Smooth muscle cell (in vitro differentiated cells): ENCODE results near the gene SCARB1. TPM values are rescaled to one million over a fixed set of nuclear protein-coding genes. Genes with fewer than 3 reads are reported as not detected.

Source experiments
- DNase-seq: peaks from one replicate; lab custom pipeline; 2025; ENCODE audit not compliant: unreplicated experiment; lab: John Stamatoyannopoulos, UW
- H2AFZ ChIP-seq: fragments of 200-600 bp; sonication (generic); 2 replicates; pipeline ENCODE4 v1.6.0; 2016; ENCODE audit warnings: antibody characterized with exemption, low read depth, mild to moderate bottlenecking
- H3F3A ChIP-seq: fragments of 200-600 bp; sonication (generic); 2 replicates; pipeline ENCODE4 v1.6.0; 2017; ENCODE audit warnings: antibody characterized with exemption, low read depth
- H3K27ac ChIP-seq: fragments of 200-600 bp; sonication (generic); 2 replicates; pipeline ENCODE4 v1.5.1; 2016; ENCODE audit warnings: low read depth, mild to moderate bottlenecking
- H3K27me3 ChIP-seq: fragments of 200-600 bp; sonication (generic); 2 replicates; pipeline ENCODE4 v1.6.1; 2016; ENCODE audit warnings: low read depth, mild to moderate bottlenecking
- H3K36me3 ChIP-seq: fragments of 200-600 bp; sonication (generic); 2 replicates; pipeline ENCODE4 v1.5.1; 2016; ENCODE audit warnings: low read depth
- H3K4me1 ChIP-seq: fragments of 200-600 bp; sonication (generic); 2 replicates; pipeline ENCODE4 v1.5.1; 2016; ENCODE audit warnings: low read depth
- H3K4me2 ChIP-seq: fragments of 200-600 bp; sonication (generic); 2 replicates; pipeline ENCODE4 v1.6.0; 2016; ENCODE audit warnings: mild to moderate bottlenecking
- H3K4me3 ChIP-seq: fragments of 200-600 bp; sonication (generic); 2 replicates; pipeline ENCODE4 v1.5.1; 2016; ENCODE audit warnings: mild to moderate bottlenecking
- H3K79me2 ChIP-seq: fragments of 200-600 bp; sonication (generic); 2 replicates; pipeline ENCODE4 v1.6.0; 2016; ENCODE audit warnings: low read depth, mild to moderate bottlenecking
- H3K9ac ChIP-seq: fragments of 200-600 bp; sonication (generic); 2 replicates; pipeline ENCODE4 v1.6.0; 2016; ENCODE audit warnings: low read depth
- H3K9me3 ChIP-seq: fragments of 200-600 bp; sonication (generic); replicated peaks from 2 replicates; pipeline ENCODE4 v1.5.1; 2016; ENCODE audit warnings: low read depth
- H4K20me1 ChIP-seq: fragments of 200-600 bp; sonication (generic); 2 replicates; pipeline ENCODE4 v1.6.0; 2016; ENCODE audit warnings: low read depth
- WGBS: methylation state at CpG from one replicate; pipeline ENCODE4 v1.1.7; 2016; ENCODE audit warnings: low lambda C conversion rate; 5-methylcytosine and 5-hydroxymethylcytosine counted together
- polyA plus RNA-seq: library from polyadenylated mRNA; unstranded; fragments of >200 nt; fragmentation: Nextera tagmentation; extraction: Ambion mirVana; gene quantifications from 2 replicates; pipeline ENCODE4 v1.2.1, GENCODE V29; 2016
- total RNA-seq: library from RNA; depleted of rRNA; stranded (reverse); fragments of >200 nt; gene quantifications from 2 replicates; pipeline ENCODE4 v1.2.3, GENCODE V29; 2014
- TF ChIP-seq, protein P1 (sequence below): fragments of 200-600 bp; sonication (generic); IDR thresholded peaks from 2 replicates; pipeline ENCODE4 v1.5.1; 2017; ENCODE audit warnings: borderline replicate concordance, mild to moderate bottlenecking, antibody characterized with exemption; ENCODE audit not compliant: insufficient read depth, poor library complexity, severe bottlenecking

Gene SCARB1
- total and polyA plus RNA-seq, 2 experiments from 2014 or later: 6.8 to 10.1 TPM

GRCh38 chr12:124831590-124831989 is 32.1 kb downstream of the SCARB1 start:
- Histone ChIP-seq H3K9me3 (no peaks in the 10 kb centered on the region), H3K27me3 (no peaks in the 10 kb centered on the region), H3K4me3 (no peak overlapping the region), H3K9ac (no peak overlapping the region), H3K79me2 (no peaks in the 10 kb centered on the region), H3K4me1 (peaks cover 10% of the 10 kb centered on the region), H3F3A (no peaks in the 10 kb centered on the region), H2AFZ (no peak overlapping the region), H3K4me2 (no peak overlapping the region), H4K20me1 (no peaks in the 10 kb centered on the region), H3K27ac (no peak overlapping the region), H3K36me3 (no peaks in the 10 kb centered on the region)
- WGBS: 96% methylated on average over 8 of the region's 8 CpGs
- TF ChIP-seq, protein P1, sequence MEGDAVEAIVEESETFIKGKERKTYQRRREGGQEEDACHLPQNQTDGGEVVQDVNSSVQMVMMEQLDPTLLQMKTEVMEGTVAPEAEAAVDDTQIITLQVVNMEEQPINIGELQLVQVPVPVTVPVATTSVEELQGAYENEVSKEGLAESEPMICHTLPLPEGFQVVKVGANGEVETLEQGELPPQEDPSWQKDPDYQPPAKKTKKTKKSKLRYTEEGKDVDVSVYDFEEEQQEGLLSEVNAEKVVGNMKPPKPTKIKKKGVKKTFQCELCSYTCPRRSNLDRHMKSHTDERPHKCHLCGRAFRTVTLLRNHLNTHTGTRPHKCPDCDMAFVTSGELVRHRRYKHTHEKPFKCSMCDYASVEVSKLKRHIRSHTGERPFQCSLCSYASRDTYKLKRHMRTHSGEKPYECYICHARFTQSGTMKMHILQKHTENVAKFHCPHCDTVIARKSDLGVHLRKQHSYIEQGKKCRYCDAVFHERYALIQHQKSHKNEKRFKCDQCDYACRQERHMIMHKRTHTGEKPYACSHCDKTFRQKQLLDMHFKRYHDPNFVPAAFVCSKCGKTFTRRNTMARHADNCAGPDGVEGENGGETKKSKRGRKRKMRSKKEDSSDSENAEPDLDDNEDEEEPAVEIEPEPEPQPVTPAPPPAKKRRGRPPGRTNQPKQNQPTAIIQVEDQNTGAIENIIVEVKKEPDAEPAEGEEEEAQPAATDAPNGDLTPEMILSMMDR: no peak
- no peak for DNase-seq

DNA sequence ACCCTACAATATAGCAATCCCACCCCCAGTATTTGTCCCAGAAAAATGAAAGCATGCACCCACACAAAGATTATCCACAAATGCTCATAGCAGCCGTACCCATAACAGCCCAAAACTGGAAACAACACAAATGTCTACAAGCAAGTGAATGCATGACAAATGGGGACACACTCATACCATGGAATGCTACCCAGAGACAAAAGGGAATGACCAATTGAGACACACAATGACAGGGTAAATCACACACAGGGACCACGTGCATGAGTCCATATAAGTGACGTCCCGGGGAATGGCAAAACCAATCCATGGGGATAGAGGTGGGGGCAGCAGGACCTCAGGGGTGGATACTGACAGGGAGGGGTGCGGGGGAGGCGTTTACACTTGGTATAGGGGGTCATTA is 33.4 kb downstream of the SCARB1 start:
- Histone ChIP-seq H3F3A (no peaks in the 10 kb centered on the region), H3K9me3 (no peaks in the 10 kb centered on the region), H3K27ac (no peak overlapping the region), H3K27me3 (no peaks in the 10 kb centered on the region), H3K9ac (no peak overlapping the region), H3K36me3 (no peaks in the 10 kb centered on the region), H4K20me1 (no peaks in the 10 kb centered on the region), H2AFZ (no peak overlapping the region), H3K4me3 (no peak overlapping the region), H3K4me2 (no peak overlapping the region), H3K4me1 (peaks cover 10% of the 10 kb centered on the region), H3K79me2 (no peaks in the 10 kb centered on the region)
- WGBS: 95% methylated on average over 6 of the region's 6 CpGs
- TF ChIP-seq, protein P1: no peak
- no peak for DNase-seq

DNA sequence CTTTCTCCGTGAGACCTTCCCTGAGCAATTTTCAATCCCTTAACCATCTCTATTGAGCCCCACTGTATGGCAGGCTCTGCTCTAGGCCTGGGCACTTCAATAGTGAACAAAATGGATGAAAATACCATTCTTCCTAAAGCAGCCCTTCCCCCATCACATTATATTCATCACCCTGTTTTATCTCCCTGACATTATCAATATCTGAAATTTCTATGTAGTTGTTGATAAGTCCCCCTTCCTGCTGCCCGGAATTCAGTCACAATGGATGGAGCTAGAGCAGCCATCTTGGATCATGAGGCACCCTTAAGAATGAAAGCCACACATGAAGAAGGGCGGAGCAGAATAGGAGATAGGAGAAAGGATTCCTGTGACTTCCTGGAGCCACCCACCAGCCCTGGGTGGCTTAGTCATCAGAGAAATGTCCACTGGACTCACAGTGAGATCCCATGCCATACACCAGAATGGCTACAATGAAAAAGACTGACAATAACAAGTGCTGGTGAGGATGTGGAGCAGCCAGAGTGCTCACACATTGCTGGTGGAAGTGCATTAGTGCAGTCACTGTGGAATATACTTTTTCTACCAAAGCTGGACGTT is 33.9 kb downstream of the SCARB1 start:
- Histone ChIP-seq H3K4me1 (peaks cover 10% of the 10 kb centered on the region), H2AFZ (no peak overlapping the region), H3K27ac (peak overlapping the region; percentile 53), H3K27me3 (no peaks in the 10 kb centered on the region), H3K4me3 (no peak overlapping the region), H3K4me2 (no peak overlapping the region), H3K9me3 (no peaks in the 10 kb centered on the region), H4K20me1 (no peaks in the 10 kb centered on the region), H3K9ac (no peak overlapping the region), H3K79me2 (no peaks in the 10 kb centered on the region), H3F3A (no peaks in the 10 kb centered on the region), H3K36me3 (no peaks in the 10 kb centered on the region)
- DNase-seq: no peak
- TF ChIP-seq, protein P1: no peak
- WGBS: 98% methylated on average over 4 of the region's 4 CpGs
